NCI-H748 (cell line): ENCODE results near the gene RFX5.
A peak's percentile ranks its signal among the peaks of the same experiment; 100 is the strongest.
"Not testable (repeated sequence)": the region's sequence is repeated elsewhere in the genome, so short reads cannot be mapped to it uniquely, and the experiment has no call there.

Experiments
- DNase-seq: peaks from one replicate; lab custom pipeline; 2025; ENCODE audit not compliant: unreplicated experiment; lab: John Stamatoyannopoulos, UW

Gene RFX5

GRCh38 chr1:151346769-151347522 is at the start of gene RFX5:
TSS of gene RFX5 (minus strand) at chr1:151347252. CDS start at chr1:151346320, 932 bp downstream.
- DNase-seq: peak; percentile 98

- DNase-seq: not testable (repeated sequence)
Observed at GRCh38 chr1:151396265-151396664, 49.2 kb upstream of the RFX5 start.

- no peak for DNase-seq
Observed at GRCh38 chr1:151393583-151393982, 46.5 kb upstream of the RFX5 start.

DNA sequence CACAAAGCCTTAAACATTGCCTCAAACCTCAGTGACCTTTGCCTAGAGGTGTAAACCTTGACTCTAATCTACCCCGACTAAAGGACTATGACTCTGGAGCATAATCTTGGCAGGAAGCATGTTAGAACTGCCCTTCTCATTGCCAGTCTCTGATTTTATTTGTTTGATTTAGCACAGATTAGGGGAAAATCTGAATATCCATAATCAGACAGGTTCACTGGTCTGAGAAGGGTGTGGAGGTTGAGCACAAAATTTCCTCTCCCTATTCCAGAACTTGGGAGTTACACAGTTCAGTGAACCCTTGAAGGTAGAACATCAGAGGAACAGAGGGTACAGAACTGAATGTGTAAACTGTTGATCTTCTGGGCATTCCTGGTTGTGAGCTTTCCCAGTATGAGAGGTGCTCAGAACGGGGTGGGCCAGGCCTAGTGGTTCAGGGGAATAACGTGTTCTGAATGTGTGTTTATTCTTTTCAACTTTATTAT is 44.1 kb upstream of the RFX5 start:
- no peak for DNase-seq

DNA sequence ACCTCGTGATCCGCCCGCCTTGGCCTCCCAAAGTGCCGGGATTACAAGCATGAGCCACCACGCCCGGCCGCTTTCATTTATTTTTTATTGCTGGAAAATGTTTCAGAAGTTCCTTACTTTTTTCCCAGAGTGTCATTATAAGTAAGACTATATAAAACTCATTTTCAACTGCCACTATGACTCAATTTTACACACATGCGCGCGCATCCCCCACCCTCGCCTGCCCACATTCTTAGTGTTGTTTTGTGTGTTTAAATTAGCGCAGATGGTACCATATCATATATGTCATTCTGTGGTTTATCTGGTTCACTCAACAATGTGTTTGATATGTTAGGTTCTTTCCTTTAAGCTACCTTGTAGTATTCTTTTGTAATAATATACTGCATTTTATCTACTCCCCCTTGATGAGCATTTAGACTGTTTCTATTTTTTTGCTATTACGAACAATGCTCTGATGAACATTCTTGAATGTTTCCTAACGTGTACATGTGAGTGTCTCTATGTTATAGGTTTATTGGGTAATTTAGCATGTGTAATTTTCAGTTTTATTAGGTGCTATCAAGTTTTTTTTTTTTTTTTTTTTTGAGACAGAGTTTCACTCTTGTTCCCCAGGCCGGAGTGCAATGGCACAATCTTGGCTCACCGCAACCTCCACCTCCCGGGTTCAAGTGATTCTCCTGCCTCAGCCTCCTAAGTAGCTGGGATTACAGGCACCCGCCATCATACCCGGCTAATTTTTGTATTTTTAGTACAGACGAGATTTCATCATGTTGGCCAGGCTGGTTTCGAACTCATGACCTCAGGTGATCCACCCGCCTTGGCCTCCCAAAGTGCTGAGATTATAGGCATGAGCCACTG is 43.4 kb upstream of the RFX5 start:
- DNase-seq: not testable (repeated sequence)

GRCh38 chr1:151386002-151386401 is 39.0 kb upstream of the RFX5 start:
- DNase-seq: no peak

DNA sequence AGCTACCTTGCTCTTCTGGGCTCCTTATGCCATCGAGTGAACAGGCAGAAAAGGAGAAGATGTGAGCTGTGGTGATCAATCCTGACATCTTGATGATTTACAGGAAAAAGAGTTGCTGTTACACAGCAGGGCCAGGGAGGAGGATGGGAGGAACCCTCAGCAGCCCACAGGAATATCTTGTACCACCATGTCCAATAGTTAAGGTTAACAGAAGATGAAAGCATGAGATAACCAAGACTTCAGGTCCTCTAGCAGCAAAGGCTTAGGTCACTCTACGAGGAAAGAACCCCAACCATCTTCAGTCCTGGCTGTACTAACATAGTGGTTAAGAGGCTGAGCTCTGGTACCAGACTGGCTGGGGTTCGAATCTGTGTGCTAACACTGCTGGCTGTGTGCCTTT is 37.5 kb upstream of the RFX5 start:
- no peak for DNase-seq

DNA sequence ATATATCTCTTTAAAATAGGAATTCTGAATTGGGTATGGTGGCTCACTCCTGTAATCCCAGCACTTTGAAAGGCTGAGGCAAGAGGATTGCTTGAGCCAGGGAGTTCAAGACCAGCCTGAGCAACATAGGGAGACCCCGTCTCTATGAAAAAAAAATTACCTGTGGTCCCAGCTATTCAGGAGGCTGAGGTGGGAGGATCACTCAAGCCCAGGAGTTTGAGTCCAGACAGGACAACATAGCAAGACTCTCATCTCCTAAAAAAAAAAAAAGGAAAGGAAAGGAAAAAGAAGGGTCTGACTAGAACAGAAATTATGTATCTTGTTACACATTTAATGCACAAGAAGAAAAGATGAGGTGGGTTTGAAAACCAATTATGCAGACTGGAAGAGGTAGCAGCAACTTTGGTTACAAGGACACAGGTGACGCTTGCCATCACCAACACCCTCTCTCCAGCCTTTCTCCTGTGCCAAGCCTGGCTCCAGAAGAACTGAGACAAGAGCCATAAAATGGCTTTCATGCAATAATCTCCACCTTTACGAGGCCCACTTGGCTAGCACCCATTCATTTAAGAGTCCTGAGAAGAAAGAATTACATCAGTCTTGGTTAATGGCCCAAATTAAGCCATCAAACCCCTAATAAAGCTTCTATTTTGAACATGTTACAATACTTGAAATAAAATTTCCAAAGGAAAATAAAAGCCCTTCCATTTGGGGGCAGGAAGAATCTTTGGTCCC is 30.3 kb upstream of the RFX5 start:
- DNase-seq: no peak

DNA sequence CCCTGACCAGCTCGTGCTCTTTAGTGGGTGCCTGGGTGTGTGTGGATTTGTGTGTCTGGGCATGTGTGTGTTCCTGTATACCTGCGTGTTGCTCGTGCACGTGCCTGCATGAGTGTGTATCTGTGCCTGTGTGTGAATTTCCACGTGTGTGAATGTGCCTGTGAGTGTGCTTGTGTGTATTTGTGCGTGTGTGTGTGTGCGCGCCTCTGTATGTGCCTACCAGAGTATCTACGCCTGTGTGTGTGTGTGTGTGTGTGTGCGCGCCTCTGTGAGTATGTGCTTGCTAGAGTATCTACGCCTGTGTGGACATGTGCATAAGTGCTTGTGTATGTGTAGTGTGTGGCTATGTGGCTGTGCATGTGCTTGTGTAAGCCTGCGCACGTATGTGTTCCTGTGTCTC is 26.1 kb upstream of the RFX5 start:
- no peak for DNase-seq

DNA sequence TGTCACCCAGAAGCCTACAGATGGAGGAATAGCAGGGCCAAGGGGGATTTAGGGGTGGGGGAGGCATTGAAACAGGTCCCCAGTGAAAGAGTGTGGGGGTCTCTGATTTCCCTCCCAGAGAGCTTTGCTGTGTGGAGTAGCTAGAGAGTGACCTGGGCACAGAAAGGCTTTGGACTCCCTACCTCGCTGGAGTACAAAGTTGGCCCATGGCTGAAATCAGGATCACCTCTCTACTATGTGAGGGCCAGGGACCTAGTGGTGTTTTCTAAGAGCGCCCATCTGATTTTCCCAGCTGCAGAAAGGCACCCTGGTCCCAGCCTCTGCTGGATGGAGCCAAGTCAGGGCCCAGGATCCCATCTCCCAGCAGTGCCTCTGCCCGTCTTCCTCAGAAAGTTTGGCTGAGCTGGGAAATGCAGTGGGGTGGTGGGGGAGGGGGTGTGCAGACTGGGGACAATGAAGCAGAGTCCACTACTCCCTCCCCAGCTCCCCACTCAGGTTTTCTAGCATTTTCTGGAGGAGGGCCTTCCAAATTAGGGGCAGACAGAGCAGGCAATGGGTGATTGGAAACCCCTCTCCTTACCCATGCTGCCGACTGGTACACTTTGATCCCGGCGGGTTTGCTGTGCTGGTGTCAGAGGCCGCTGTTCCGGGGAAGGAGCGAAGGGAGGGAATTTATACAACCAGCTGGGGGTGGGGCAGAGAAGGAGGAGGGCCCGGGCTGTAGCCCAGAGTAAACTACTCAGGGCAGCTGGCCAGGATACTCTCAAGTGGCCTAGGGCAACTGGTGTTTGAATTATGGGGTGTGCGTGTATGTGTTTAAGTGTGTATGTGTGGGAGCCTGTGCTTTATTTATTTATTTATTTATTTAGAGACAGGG is 25.2 kb upstream of the RFX5 start, which contains the start of gene SELENBP1:
Gene SELENBP1, minus strand, starts transcription at position 648 of the 877 bp plus-strand sequence. Its CDS starts 64 bp downstream, at position 584.
- DNase-seq: peak; percentile 86

DNA sequence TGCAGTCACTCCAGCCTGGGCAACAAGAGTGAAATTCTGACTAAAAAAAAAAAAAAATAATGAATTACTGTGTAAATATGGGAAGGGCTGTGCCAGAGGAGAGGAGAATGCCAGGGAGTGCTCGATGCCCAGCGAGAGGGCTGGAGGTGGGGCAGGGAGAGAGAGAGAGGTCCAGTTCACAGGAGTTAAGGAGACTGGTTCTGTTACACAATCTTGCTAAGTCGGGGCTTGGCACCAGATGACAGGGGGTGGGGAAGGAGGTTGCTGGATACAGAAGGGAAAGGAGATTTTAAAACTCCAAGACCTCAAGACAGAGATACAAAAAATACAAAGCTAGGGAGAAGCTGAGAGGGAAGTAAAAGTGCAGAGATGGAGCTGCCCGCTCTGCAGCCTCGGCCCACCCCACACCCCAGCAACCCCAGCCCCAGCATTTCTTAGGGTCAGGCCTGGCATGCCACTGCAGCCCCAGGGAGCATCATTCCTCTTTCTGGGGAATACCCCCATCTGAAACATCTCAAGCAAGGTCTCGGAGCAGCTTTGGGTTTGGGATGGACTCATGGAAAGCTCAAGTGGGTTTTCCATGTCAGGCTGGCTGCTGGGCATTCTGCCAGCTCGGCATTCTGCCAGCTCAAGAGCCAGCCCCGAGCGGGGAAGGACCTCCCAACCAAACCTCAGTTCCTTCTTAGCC is 24.5 kb upstream of the RFX5 start:
- DNase-seq: peak; percentile 87

DNA sequence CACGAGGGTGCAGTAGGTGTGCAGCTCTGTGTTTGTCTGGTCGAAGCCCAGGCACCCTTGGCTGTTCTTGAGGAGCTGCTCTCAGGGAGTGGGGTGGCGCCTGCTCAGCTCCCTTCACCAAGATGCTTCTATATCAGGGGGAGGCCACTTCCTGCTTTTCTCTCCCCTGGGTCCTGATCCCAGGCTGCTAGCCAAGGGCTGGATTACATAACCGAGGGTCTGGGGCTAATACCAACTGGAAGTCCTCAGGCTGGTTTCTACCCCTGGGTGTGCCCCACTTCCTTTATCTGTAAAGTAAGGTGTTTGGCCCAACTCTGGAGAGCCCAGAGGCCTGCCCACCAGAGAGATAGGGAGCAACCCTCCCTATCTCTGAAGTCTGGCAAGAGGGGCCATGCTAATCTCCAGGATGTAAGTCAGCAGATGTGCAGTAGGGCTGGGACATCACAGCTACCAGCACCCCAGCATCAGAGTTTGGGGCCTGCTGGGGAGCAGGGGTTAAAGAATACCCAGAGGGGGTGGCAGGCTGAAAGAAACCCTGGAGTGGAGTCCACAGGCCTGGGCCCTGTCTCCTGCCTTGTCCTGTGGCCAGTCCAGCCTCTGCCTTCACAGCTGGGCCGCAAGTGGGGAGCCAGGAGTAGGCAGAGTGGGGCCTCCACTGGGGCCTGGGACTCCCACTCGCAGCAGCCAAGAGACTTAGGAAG is 23.3 kb upstream of the RFX5 start:
- no peak for DNase-seq

- DNase-seq: no peak
Observed at GRCh38 chr1:151369621-151370048, 22.6 kb upstream of the RFX5 start.

DNA sequence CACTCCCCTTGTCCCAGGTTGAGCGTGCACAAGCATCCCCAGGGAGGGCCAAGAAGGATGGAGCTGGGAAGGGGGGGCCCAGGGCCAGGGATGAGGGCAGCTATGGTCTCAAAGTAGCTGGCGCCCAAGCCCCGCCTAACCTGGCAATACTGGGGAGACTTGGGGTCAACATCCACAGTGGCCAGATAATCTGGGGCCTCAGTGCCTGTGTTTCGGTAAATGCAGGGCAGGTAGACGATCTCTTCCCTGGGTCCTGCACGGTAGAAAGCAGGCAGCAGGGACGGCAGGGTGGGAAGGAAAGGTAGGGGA is 22.2 kb upstream of the RFX5 start:
- DNase-seq: no peak

GRCh38 chr1:151368393-151369301 is 21.6 kb upstream of the RFX5 start:
- DNase-seq: no peak

- no peak for DNase-seq
Observed at GRCh38 chr1:151367658-151368392, 20.8 kb upstream of the RFX5 start.

GRCh38 chr1:151364996-151365395 is 17.9 kb upstream of the RFX5 start:
- DNase-seq: no peak
